ENCODE measurements around the gene C4orf17.
"Not testable (repeated sequence)": the region's sequence is repeated elsewhere in the genome, so short reads cannot be mapped to it uniquely, and the experiment has no call there.

Gene C4orf17

GRCh38 chr4:99471896-99472295 lies 38.9 kb upstream of the C4orf17 start:
- TF ChIP-seq, protein P1, sequence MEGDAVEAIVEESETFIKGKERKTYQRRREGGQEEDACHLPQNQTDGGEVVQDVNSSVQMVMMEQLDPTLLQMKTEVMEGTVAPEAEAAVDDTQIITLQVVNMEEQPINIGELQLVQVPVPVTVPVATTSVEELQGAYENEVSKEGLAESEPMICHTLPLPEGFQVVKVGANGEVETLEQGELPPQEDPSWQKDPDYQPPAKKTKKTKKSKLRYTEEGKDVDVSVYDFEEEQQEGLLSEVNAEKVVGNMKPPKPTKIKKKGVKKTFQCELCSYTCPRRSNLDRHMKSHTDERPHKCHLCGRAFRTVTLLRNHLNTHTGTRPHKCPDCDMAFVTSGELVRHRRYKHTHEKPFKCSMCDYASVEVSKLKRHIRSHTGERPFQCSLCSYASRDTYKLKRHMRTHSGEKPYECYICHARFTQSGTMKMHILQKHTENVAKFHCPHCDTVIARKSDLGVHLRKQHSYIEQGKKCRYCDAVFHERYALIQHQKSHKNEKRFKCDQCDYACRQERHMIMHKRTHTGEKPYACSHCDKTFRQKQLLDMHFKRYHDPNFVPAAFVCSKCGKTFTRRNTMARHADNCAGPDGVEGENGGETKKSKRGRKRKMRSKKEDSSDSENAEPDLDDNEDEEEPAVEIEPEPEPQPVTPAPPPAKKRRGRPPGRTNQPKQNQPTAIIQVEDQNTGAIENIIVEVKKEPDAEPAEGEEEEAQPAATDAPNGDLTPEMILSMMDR (IDR thresholded peaks at IDR 0.05; ENCODE audit: low read depth, low read length), result no peak
- H3K4me3 ChIP-seq (ENCODE audit: low read depth, low read length), result no peak overlapping the region

- no peak overlapping the region for H3K4me3 ChIP-seq (ENCODE audit: low read depth, low read length)
Measured at GRCh38 chr4:99473131-99473530, 37.7 kb upstream of the C4orf17 start.

GRCh38 chr4:99483636-99484035 lies 27.2 kb upstream of the C4orf17 start:
- TF ChIP-seq, protein P1 (IDR thresholded peaks at IDR 0.05; ENCODE audit: low read depth, low read length), result no peak
- no peak overlapping the region for H3K4me3 ChIP-seq (ENCODE audit: low read depth, low read length)

More at GRCh38 chr4:99473131-99473530, 37.7 kb upstream of the C4orf17 start:
- TF ChIP-seq, protein P1 (IDR thresholded peaks at IDR 0.05; ENCODE audit: low read depth, low read length), result no peak

- TF ChIP-seq, protein P1 (IDR thresholded peaks at IDR 0.05; ENCODE audit: low read depth, low read length), result no peak
- H3K4me3 ChIP-seq (ENCODE audit: low read depth, low read length), result no peak overlapping the region
Measured at GRCh38 chr4:99485212-99485611, 25.6 kb upstream of the C4orf17 start.

DNA sequence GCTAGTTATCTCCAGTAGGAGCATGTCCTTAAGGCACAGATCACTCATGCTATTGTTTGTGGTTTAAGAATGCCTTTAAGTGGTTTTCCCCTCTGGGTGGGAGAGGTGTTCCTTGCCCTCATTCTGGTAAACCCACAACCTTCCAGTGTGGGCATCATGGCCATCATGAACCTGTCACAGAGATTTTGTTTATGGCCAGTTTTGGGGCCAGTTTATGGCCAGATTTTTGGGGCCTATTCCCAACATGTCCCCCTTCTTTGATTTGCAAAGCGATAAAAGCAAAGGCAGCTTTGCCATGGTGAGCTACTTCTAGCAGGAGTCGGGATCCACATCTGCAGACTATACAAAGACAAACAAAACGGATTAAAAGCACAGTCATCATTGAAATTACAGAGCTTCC lies 24.2 kb upstream of the C4orf17 start:
- H3K4me3 ChIP-seq (ENCODE audit: low read depth, low read length), result not testable (repeated sequence)

DNA sequence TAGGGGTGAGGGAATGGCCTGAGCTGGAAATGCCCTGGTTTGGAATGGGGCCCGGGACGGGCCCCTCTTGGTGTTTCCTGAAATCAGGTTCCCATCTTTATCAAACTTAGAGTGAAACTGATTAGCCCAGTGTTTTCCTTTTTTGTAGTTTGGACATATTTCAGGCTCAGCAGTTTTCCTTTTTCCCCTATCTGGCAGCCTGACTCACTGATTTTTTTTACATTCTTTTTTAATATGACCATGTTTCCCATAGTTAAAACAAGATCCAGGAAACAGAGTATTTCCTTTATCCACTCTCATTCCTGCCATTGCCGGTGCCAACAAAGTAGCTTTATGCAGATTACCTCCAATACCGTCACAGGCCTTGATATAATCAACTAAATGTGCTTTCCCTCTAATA lies 20.5 kb upstream of the C4orf17 start:
- H3K4me3 ChIP-seq (ENCODE audit: low read depth, low read length), result no peak overlapping the region
- TF ChIP-seq, protein P1 (IDR thresholded peaks at IDR 0.05; ENCODE audit: low read depth, low read length), result no peak

- TF ChIP-seq, protein P1 (IDR thresholded peaks at IDR 0.05; ENCODE audit: low read depth, low read length), result no peak
- H3K4me3 ChIP-seq (ENCODE audit: low read depth, low read length), result no peak overlapping the region
Measured at GRCh38 chr4:99504804-99505502, 5.9 kb upstream of the C4orf17 start.

DNA sequence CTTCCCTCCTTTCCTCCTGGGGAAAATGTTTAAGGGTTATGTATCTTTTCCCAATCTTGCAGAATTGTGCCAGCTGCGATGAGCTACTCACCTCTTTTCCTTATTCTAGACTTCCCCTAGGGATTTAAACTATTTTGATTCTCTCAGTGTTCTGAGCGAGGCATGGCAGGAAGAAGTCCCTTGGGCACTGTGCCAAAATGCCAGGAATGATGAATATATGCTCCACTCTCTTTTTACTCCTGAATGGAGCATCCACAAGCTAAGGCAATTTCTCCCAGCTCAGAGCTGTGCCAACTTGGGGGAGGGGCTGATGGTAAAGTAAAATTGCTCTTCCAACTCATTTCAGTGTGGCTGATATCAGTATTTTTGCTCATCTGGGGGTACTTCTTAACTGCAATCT lies 4.0 kb upstream of the C4orf17 start:
- H3K4me3 ChIP-seq (ENCODE audit: low read depth, low read length), result no peak overlapping the region
- TF ChIP-seq, protein P1 (IDR thresholded peaks at IDR 0.05; ENCODE audit: low read depth, low read length), result no peak

All from WI38 (cell line).